ENCODE results near the gene ALDH8A1. TPM values are rescaled to one million over a fixed set of nuclear protein-coding genes. Genes with fewer than 3 reads are reported as not detected.
A peak's percentile ranks its signal among the peaks of the same experiment; 100 is the strongest.

Gene ALDH8A1
- polyA plus RNA-seq, 1 of the 3 experiments (the other 2 are of a cell fraction), result 0.25 TPM

GRCh38 chr6:134936476-134936875 lies 13.4 kb downstream of the ALDH8A1 start:
- H3K27me3 ChIP-seq (ENCODE audit: insufficient read depth), result no peaks in the 10 kb centered on the region
- no peak for DNase-seq
- H3K36me3 ChIP-seq (replicated peaks in 1 of 2; ENCODE audit: control insufficient read depth in 1 of 2, insufficient read depth in 2 of 2, low read length in 1 of 2), result no peaks in the 10 kb centered on the region
- peak overlapping the region; percentile 31; the same call in 1 of the 2 replicates for H3K9ac ChIP-seq
- H4K20me1 ChIP-seq (ENCODE audit: insufficient read depth), result no peaks in the 10 kb centered on the region
- H3K9me2 ChIP-seq, result no peaks in the 10 kb centered on the region
- peaks cover 3 to 4% of the 10 kb centered on the region in 2 experiments; a peak in 2 of 4 replicates for H3K4me1 ChIP-seq (ENCODE audit: control insufficient read depth in 1 of 2, insufficient read depth in 2 of 2, low read depth in 1 of 2, low read length in 1 of 2)
- TF ChIP-seq CTCF (IDR thresholded peaks at IDR 0.05) (no peak), MAX (IDR thresholded peaks at IDR 0.05; ENCODE audit: low read depth) (no peak), POLR2AphosphoS5 (IDR thresholded peaks at IDR 0.05; ENCODE audit: low read depth, low read length) (no peak), CHD2 (IDR thresholded peaks at IDR 0.05; ENCODE audit: low read length, partially characterized antibody) (no peak), TCF12 (IDR thresholded peaks at IDR 0.05) (no peak), IRF3 (IDR thresholded peaks at IDR 0.05; ENCODE audit: low read depth, low read length) (no peak), GATA2 (CRISPR knock-in tag; IDR thresholded peaks at IDR 0.05) (no peak), ELF1 (IDR thresholded peaks at IDR 0.05) (no peak), RXRA (IDR thresholded peaks at IDR 0.05; ENCODE audit: borderline replicate concordance, low read depth) (no peak), MEF2A (IDR thresholded peaks at IDR 0.05; ENCODE audit: borderline replicate concordance, low read depth) (no peak), NRF1 (IDR thresholded peaks at IDR 0.05; ENCODE audit: low read depth, low read length) (no peak), GABPA (IDR thresholded peaks at IDR 0.05; ENCODE audit: low read depth) (no peak), TAF1 (IDR thresholded peaks at IDR 0.05; ENCODE audit: borderline replicate concordance, low read depth, low read length) (no peak), FOXJ3 (CRISPR knock-in tag; IDR thresholded peaks at IDR 0.05) (no peak), REST (IDR thresholded peaks at IDR 0.05; ENCODE audit: low read depth, low read length) (no peak), PBX3 (IDR thresholded peaks at IDR 0.05) (no peak)
- H3K27ac ChIP-seq (ENCODE audit: low read depth in 2 of 2, low read length in 1 of 2), result no peak overlapping the region
- H3K4me3 ChIP-seq (ENCODE audit: low read depth in 2 of 2, low read length in 1 of 2), result no peak overlapping the region
- ChIA-PET CTCF (no interaction called here), POLR2A (no interaction called here)
- no peak overlapping the region for H2AFZ ChIP-seq (ENCODE audit: low read depth)
- H3F3A ChIP-seq (replicated peaks; ENCODE audit: insufficient read depth), result no peaks in the 10 kb centered on the region
- 85% methylated on average over 5 of the region's 5 CpGs for WGBS (ENCODE audit: low lambda C conversion rate)
- no peaks in the 10 kb centered on the region for H3K79me2 ChIP-seq (ENCODE audit: insufficient read depth)
- H3K4me2 ChIP-seq, result 0 out of 2 replicates have a peak overlapping the region, but pooled peaks have one; percentile 59
- H3K9me3 ChIP-seq, result no peaks in the 10 kb centered on the region
